K562 (cell line): Measurements from ENCODE around the gene MBD6. TPM values are rescaled to one million over a fixed set of nuclear protein-coding genes. Genes with fewer than 3 reads are reported as not detected.

ENCODE experiments used
- CBFA2T2 ChIP-seq: fragments of 450-650 bp; conservative IDR thresholded peaks from 2 replicates; pipeline ENCODE4 v1.6.1; 2017; ENCODE audit warnings: mild to moderate bottlenecking
- CBX3 ChIP-seq, 2 experiments: IDR thresholded peaks; 1 replicate in 1 of 2; 2 replicates in 1 of 2; pipeline ENCODE4 v1.6.1; 2012; ENCODE audit warnings: inconsistent platforms in 2 of 2, low read length in 2 of 2, borderline replicate concordance in 1 of 2, control low read depth in 1 of 2
- CHD1 ChIP-seq: fragments of 200-600 bp; sonication (generic); IDR thresholded peaks from one replicate; pipeline ENCODE4 v1.6.1; 2012; ENCODE audit warnings: mild to moderate bottlenecking, moderate library complexity, low read length, inconsistent platforms
- HDAC1 ChIP-seq, 2 experiments: fragments of 450-650 bp; IDR thresholded peaks; 2 replicates each; pipeline ENCODE4 v1.6.1; 2016 to 2017; ENCODE audit warnings: inconsistent platforms in 1 of 2, mild to moderate bottlenecking in 1 of 2, moderate library complexity in 1 of 2
- HMG20B ChIP-seq: fragments of 250-450 bp; sonication (Bioruptor Pico); IDR thresholded peaks from 2 replicates; pipeline ENCODE4 v1.5.0; 2021; ENCODE audit warnings: mild to moderate bottlenecking
- KAT2B ChIP-seq: IDR thresholded peaks from one replicate; pipeline ENCODE4 v1.6.1; 2012; ENCODE audit warnings: low read depth, mild to moderate bottlenecking, control low read depth, inconsistent platforms, low read length, moderate library complexity
- KDM1A ChIP-seq, 2 experiments: fragments of 450-650 bp; IDR thresholded peaks; 2 replicates each; pipeline ENCODE4 v1.6.1; 2016; ENCODE audit warnings: mild to moderate bottlenecking in 2 of 2
- KLF13 ChIP-seq: fragments of 450-650 bp; IDR thresholded peaks from 2 replicates; pipeline ENCODE4 v1.6.1; 2016; ENCODE audit warnings: missing genetic modification characterization, low read depth, mild to moderate bottlenecking, missing compliant biosample characterization, moderate library complexity, borderline replicate concordance
- MTA3 ChIP-seq: fragments of 450-650 bp; formaldehyde crosslinking; IDR thresholded peaks from 2 replicates; pipeline ENCODE4 v1.6.1; 2017; ENCODE audit warnings: mild to moderate bottlenecking, borderline replicate concordance
- NCOA1 ChIP-seq: fragments of 450-650 bp; IDR thresholded peaks from 2 replicates; pipeline ENCODE4 v1.6.1; 2016; ENCODE audit warnings: low read depth
- NFATC3 ChIP-seq: fragments of 450-650 bp; IDR thresholded peaks from 2 replicates; pipeline ENCODE4 v1.6.1; 2017; ENCODE audit warnings: mild to moderate bottlenecking
- NR2C2 ChIP-seq, 2 experiments: fragments of 200-800 bp in 1 of 2; sonication (Bioruptor generic) in 1 of 2; sonication (generic) in 1 of 2; formaldehyde crosslinking in 1 of 2; IDR thresholded peaks; 2 replicates each; pipeline versions ENCODE4 v1.6.1 to v1.8.0; 2016 to 2022; ENCODE audit warnings: mild to moderate bottlenecking in 1 of 2, missing compliant biosample characterization in 1 of 2, missing genetic modification characterization in 1 of 2, missing genetic modification reagents in 1 of 2
- OTX1 ChIP-seq: fragments of 450-650 bp; formaldehyde crosslinking; IDR thresholded peaks from 2 replicates; pipeline ENCODE4 v1.4.0; 2022; ENCODE audit warnings: mild to moderate bottlenecking
- POLR2A ChIP-seq: fragments of 450-650 bp; conservative IDR thresholded peaks from 2 replicates; pipeline ENCODE4 v1.6.1; 2016
- RREB1 ChIP-seq: fragments of 250-450 bp; sonication (Bioruptor Pico); IDR thresholded peaks from 2 replicates; pipeline ENCODE4 v1.4.0; 2020
- XRCC5 ChIP-seq: fragments of 200-400 bp; formaldehyde crosslinking; IDR thresholded peaks from 2 replicates; pipeline ENCODE4 v1.6.1; 2017; ENCODE audit warnings: low read depth, mild to moderate bottlenecking, low read length
- ZBTB8A ChIP-seq: fragments of 450-650 bp; IDR thresholded peaks from 2 replicates; pipeline ENCODE4 v1.6.1; 2018; ENCODE audit warnings: mild to moderate bottlenecking, moderate library complexity; ENCODE audit not compliant: partially characterized antibody
- ZNF12 ChIP-seq: sonication (generic); formaldehyde crosslinking; IDR thresholded peaks from 2 replicates; pipeline ENCODE4 v1.4.0; 2020; ENCODE audit warnings: mild to moderate bottlenecking, missing genetic modification reagents
- ZNF609 ChIP-seq: sonication (generic); formaldehyde crosslinking; IDR thresholded peaks from 2 replicates; pipeline ENCODE4 v1.8.1; 2023; ENCODE audit warnings: missing genetic modification reagents, mild to moderate bottlenecking, borderline replicate concordance
- polyA plus RNA-seq, 8 experiments: library from polyadenylated mRNA; depleted of rRNA in 4 of 8; stranded (reverse) in 5 of 8; unstranded in 3 of 8; fragments of >200 nt; fragmentation: Nextera tagmentation in 2 of 8; fragmentation: Illumina TruSeq in 1 of 8; extraction: Ambion mirVana in 2 of 8; extraction: Trizol in 1 of 8; gene quantifications; 2 replicates each; pipeline versions ENCODE4 v1.2.1 to v1.2.3, GENCODE V29; 2011 to 2014; ENCODE audit warnings: inconsistent platforms in 1 of 8, missing spikeins in 1 of 8
- total RNA-seq, 7 experiments: library from RNA; depleted of rRNA in 6 of 7; stranded (reverse); fragments of >200 nt in 6 of 7; fragmentation: Illumina TruSeq in 2 of 7; extraction: Trizol in 2 of 7; gene quantifications; 2 replicates each; pipeline versions ENCODE4 v1.2.1 to v1.2.3, GENCODE V29; 2011 to 2021; ENCODE audit warnings: low replicate concordance in 1 of 7

Gene MBD6
- total and polyA plus RNA-seq, 9 of the 15 experiments (the other 6 are each of a cell fraction or from before 2014, with no cell fraction given), result 2.0 to 54.8 (median 3.8) TPM

- no peak for TF ChIP-seq RREB1
- TF ChIP-seq CBX3 (IDR thresholded peaks at IDR 0.05; ENCODE audit: borderline replicate concordance in 1 of 2, low read length in 2 of 2), result no peak
- peak; percentile 50; the same call in 1 of the 2 replicates for TF ChIP-seq MTA3
- no peak for TF ChIP-seq KLF13 (tag)
- TF ChIP-seq NFATC3, result no peak
- TF ChIP-seq KDM1A (IDR thresholded peaks at IDR 0.05), result no peak
- TF ChIP-seq XRCC5, result no peak
- no peak for TF ChIP-seq KAT2B
- no peak for TF ChIP-seq CHD1
- TF ChIP-seq ZNF609 (CRISPR knock-in tag), result 0 out of 2 replicates have a peak, but pooled peaks have one; percentile 68
- no peak for TF ChIP-seq HMG20B (CRISPR knock-in tag)
- TF ChIP-seq NR2C2 (CRISPR knock-in tag; IDR thresholded peaks at IDR 0.05), result 0 out of 2 replicates have a peak, but pooled peaks have one; percentile 23
- no peak for TF ChIP-seq NR2C2 (tag; IDR thresholded peaks at IDR 0.05)
- TF ChIP-seq ZBTB8A, result no peak
- TF ChIP-seq ZNF12 (CRISPR knock-in tag), result no peak
- no peak for TF ChIP-seq HDAC1 (IDR thresholded peaks at IDR 0.05)
- TF ChIP-seq OTX1 (CRISPR knock-in tag), result 0 out of 2 replicates have a peak, but pooled peaks have one; percentile 19
- TF ChIP-seq NCOA1, result no peak
- TF ChIP-seq POLR2A, result peak; percentile 11
- no peak for TF ChIP-seq CBFA2T2
These were observed 5.9 kb upstream of the MBD6 start (continued) for GRCh38 chr12:57516617-57517153.
